GM21723 (cell line): ENCODE data around the gene ERO1B.
"Not testable (repeated sequence)": the region's sequence is repeated elsewhere in the genome, so short reads cannot be mapped to it uniquely, and the experiment has no call there.

Experiments
- ATAC-seq: cut with Tn5 transposase; IDR thresholded peaks from one replicate; pipeline ENCODE4 v1.9.1; 2021; ENCODE audit warnings: mild to moderate bottlenecking, moderate library complexity; ENCODE audit not compliant: unreplicated experiment

ERO1B gene, protein sequence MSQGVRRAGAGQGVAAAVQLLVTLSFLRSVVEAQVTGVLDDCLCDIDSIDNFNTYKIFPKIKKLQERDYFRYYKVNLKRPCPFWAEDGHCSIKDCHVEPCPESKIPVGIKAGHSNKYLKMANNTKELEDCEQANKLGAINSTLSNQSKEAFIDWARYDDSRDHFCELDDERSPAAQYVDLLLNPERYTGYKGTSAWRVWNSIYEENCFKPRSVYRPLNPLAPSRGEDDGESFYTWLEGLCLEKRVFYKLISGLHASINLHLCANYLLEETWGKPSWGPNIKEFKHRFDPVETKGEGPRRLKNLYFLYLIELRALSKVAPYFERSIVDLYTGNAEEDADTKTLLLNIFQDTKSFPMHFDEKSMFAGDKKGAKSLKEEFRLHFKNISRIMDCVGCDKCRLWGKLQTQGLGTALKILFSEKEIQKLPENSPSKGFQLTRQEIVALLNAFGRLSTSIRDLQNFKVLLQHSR

DNA sequence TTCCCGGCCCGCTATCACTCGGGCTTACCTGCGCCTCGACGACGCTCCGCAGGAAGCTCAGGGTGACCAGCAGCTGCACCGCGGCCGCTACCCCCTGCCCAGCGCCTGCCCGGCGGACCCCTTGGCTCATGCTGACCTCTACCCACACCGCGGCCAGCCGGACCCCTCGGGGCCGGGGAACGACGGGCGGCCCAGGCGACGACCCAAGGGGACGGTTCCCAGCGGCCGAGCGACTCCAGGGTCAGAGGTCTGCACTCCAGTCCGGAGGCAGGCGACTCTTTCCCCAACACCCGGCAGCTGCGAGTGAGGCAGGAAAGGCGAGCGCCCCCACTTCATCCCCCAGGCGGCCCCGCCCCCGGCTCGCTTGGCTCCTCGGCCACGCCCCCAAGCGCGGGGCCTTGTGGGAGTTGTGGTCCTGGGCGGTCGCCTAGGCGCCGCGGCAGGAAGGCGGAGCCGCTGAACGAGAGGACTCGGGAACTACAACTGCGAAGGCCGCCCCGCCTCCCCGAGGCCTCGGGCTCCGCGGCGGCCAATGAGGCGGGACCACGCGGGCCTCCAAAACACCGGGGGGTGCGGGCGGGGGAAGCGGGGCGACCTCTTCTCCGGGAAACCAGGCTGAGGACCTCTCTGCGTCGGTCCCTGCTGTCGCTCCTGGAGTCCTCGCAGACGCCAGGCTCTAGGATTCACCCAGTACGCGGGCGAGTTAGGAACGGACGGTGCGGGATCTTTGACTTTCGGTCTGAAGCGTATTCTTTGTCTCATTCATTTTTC lies at the start of gene ERO1B:
ERO1B (minus strand) TSS at position 305 of the 771 bp plus-strand sequence; CDS start at position 130, 175 bp downstream.
- peak; percentile 80 for ATAC-seq

DNA sequence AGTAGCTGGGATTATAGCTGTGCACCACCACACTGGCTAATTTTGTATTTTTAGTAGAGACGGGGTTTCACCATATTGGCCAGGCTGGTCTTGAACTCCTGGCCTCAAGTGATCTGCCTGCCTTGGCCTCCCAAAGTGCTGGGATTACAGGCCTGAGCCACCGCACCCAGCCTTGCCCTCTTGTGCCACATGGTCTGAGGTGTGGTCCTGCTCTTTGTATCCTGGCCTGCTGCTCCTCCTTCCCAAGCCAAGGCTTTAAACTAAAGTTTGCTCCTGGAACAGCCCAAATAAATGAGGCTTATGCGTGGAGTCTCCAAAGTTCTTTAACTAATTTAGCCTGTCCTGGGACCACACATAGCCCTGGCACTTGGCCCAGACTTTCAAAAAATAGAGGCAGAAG lies 49.7 kb upstream of the ERO1B start:
- not testable (repeated sequence) for ATAC-seq

GRCh38 chr1:236326432-236326831 lies 44.7 kb upstream of the ERO1B start:
- ATAC-seq, result no peak

DNA sequence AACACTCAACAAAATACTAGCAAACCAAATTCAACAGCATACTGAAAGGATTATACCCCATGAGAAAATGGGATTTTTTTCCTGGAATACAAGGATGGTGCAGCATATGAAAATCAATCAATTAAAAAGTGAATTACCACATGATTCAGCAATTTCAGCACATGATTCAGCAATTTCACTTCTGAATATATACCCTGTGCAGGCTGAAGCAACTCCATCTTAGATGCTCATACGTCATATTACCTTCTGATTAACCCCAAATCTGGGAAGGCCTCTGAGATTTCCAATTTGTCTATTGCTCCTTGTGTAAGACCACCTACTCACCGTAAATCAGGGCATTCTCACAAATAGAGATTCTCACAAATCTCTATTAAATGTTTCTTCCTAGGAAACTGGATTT lies 43.8 kb upstream of the ERO1B start:
- no peak for ATAC-seq

DNA sequence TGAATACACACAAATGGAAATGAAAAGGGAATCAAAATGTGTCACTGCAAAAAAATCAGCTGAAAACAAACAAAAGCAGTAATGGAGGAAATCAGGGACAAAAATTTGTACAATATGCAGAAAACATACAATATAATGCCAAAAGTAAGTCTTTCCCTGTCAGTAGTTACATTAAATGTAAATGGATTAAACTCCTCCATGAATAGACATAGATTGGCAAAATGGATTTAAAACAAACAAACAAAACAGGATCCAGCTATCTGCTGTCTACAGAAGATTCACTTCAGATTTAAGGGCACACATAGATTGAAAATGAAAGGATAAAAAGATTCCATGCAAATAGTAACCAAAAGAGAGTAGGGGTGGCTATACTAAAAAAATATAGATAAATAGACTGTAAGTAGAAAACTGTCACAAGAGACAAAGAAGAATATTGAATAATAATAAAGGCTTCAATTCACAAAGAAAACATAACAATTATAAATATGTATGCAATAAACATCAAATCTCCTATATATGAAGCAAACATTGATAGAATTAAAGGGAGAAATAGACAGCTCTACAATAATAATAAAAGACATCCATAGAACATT lies 42.2 kb upstream of the ERO1B start:
- ATAC-seq, result no peak

DNA sequence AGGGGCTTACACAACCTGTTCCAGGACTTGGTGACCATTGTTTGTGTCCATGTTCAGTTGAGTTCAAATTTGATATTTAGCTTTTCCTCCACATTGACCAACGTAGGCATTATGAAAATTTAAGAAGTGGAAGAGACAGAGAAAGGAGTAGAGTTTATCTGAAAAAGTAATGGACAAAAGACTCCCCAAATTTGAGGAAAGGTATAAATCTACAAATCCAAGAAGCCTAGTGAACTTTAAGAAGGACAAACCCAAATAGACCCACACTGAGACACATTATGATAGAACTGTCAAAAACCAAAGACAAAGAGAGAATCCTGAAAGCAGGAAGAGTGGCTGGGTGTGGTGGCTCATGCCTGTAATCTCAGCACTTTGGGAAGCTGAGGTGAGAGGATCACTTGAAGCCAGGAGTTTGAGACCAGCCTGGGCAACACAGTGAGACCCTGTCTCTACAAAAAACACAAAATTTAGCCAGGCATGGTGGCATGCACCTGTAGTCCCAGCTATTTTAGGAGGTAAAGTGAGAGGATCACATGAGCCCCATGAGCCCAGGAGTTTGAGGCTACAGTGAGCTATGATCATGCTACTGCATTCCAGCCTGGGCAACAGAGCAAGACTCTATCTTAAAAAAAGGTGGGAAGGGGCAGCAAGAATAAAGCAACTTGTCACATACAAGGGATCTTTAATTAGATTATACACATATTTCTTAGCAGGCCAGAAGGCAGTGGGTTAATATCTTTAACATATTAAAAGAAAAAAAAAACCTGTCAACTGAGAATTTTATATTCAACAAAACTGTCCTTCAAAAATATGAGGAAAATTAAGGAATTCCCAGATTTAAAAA lies 41.0 kb upstream of the ERO1B start:
- no peak for ATAC-seq

DNA sequence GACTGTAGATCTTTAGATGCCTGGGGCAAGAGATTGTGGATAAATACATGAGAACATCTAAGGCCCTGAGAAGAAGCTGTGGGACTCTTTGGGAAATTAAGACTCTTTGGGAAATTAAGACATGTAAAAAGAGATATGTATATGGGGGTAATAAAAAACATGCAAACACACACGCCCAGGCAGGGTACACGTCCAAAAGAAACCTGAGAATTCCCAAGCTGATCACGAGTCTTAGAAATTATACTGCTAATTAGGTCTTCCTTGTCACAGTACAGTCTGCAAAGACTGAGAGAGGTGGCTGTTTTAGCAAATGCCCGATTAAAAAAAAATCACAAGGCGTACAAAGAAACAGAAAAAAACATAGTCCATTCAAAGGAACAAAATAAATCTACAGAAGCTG lies 39.3 kb upstream of the ERO1B start:
- ATAC-seq, result no peak

DNA sequence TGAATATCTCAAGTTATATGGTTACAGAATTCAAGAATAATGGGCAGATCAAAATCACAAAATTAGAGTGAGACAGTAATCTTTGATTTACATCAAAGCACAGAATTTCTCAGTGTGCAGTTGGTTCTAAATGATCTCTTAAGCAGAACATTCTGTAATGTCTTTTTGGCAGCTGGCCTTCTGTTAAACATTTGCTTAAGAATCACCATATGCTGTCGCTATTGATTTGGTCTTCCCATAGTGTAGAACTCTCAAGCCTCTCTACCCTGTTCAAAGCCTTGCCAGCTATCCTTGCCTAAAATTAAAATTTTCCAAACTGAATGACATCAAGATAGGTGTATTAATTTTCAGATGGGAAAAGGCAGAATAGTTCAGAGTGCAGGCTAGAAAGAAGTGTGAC lies 38.9 kb upstream of the ERO1B start:
- ATAC-seq, result no peak

GRCh38 chr1:236320214-236320613 lies 38.5 kb upstream of the ERO1B start:
- no peak for ATAC-seq

DNA sequence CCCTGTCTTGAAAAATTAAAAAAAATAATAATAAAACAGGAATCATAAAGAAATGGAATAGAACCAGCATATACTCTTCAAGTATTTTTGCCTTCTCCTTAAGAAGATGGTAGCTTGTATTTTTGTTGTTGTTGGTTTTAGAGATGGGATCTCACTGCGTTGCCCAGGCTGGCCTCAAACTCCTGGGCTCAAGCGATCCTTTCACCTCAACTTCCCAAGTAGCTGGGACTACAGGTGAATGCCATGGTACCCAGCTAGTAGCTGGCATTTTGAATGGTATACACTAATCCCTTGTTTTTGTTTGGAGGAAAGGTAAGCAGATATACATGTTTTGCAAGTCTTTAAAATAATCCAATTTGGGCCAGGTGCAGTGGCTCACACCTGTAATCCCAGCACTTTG lies 34.7 kb upstream of the ERO1B start:
- no peak for ATAC-seq

GRCh38 chr1:236315518-236315917 lies 33.8 kb upstream of the ERO1B start:
- no peak for ATAC-seq

DNA sequence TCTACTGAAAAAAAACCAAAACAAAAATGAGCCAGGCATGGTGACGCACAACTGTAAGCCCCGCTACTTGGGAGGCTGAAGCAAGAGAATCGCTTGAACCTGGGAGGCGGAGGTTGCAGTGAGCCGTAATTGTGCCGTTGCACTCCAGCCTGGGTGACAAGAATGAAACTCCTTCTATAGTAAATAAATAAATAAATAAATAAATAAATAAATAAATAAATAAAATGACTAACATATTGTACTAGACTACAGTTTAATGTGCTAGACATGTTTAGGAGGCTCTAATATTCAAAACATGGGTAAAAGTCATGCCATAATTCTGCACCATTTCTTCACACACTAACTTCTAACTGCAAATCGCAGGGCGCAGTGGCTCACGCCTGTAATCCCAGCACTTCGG lies 33.3 kb upstream of the ERO1B start:
- ATAC-seq, result no peak

DNA sequence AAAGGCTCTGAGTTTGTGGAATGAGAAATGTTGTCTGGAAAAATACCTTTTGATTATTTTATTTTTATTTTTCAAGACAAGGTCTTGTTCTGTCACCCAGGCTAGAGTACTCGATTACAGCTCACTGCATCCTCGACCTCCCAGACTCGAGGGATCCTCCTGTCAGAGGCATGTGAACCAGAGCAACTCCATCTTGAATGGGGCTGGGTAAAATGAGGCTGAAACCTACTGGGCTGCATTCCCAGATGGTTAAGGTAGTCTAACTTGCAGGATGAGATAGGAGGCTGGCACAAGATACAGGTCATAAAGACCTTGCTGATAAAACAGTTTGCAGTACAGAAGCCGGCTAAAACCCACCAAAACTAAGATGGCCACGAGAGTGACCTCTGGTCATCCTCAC lies 32.3 kb upstream of the ERO1B start:
- ATAC-seq, result not testable (repeated sequence)

DNA sequence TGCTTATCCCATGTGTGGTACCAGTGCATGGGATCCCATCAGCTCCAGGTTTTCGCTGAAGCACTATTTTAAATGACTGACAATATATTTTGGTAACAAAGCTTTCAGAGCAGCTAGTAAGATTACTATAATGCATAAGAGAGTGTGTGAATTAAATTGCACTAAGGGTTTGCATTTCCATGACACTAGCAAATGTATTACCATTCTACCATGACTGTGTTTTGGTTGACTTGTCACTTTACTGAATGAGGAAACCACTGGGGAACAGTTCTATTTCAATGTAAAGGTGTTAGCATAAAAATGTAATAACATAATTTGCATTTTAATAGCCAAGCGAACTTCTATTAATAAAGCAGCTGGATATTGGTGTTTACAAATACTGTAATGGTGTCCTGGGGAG lies 31.7 kb upstream of the ERO1B start:
- ATAC-seq, result no peak

DNA sequence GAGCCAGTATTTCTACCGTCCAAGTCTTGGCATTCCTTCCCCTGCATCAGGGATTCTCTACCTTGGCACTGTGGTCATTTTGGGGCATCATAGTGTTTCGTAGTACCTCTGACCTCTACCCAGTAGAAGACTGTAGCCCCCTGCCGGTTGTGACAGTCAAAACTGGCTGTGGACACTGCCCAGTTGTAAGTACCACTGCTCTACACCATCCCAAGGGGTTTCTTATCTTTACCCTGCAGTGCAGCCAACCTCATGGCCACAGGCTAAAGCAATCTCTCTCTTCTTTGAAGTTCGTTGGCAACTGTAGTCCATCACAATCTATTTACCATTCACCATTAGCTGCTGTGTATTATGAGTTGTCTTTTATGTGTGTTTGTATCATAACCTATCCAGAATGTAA lies 29.3 kb upstream of the ERO1B start:
- ATAC-seq, result no peak

GRCh38 chr1:236308827-236309226 lies 27.1 kb upstream of the ERO1B start:
- no peak for ATAC-seq

DNA sequence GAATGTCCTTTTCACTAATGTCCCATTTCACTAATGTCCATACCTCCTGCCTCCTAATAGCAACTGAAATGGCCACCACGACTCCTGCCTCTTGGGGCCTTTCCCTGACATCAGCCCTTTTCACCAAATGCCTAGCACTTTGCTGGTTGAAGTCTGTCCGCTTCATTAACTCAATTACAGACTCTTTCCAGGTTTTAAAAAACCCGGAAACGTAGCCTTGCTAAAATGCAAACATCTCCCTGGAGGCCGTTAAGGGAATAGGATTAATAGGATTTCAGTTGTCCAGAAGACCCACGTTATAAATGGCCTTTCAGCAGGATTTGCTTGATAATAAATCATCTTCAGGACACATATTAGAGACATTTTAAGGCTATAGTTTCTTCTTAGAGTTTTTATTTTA lies 25.7 kb upstream of the ERO1B start:
- ATAC-seq, result no peak

GRCh38 chr1:236304682-236305081 lies 22.9 kb upstream of the ERO1B start:
- ATAC-seq, result no peak

- ATAC-seq, result peak; percentile 75
These were observed 21.9 kb upstream of the ERO1B start for GRCh38 chr1:236303675-236304074.

GRCh38 chr1:236302941-236303340 lies 21.2 kb upstream of the ERO1B start:
- ATAC-seq, result no peak

DNA sequence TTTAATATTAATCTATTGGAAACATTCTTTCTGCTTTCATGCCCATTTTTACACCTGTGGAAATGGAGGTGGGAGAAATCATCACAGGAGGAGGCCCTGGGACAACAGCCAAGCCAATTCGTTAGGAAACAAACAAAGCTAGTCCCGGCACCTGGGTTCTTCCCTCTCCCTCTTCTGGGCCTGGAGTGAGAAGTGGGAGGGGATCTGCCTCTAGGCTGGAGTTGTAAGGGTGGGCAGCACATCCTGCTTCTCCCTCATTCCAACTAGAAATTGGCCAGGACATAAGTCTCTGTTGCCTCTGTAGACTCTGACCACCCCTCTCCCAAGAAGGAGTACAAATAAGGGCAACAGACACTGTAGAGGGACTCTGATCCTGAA lies 20.2 kb upstream of the ERO1B start:
- ATAC-seq, result no peak
